Lower leg skin (tissue), 4 donors: ENCODE measurements around the gene ENOPH1. TPM values are rescaled to one million over a fixed set of nuclear protein-coding genes. Genes with fewer than 3 reads are reported as not detected.
"Not testable (repeated sequence)": the region's sequence is repeated elsewhere in the genome, so short reads cannot be mapped to it uniquely, and the experiment has no call there.

Source experiments
- DNase-seq, 2 donors: peaks; one replicate each; pipeline ENCODE4 v3.0.0-alpha.2; 2019; ENCODE audit warnings: low spot score in 2 of 2
- H3K4me3 ChIP-seq: fragments of 200-600 bp; sonication (generic); 2 replicates; pipeline ENCODE4 v1.5.1; 2017; ENCODE audit warnings: mild to moderate bottlenecking, low read depth; ENCODE audit not compliant: poor library complexity, severe bottlenecking
- POLR2A ChIP-seq, 2 donors: fragments of 450-650 bp; IDR thresholded peaks; one replicate each; pipeline ENCODE4 v1.6.1; 2016 to 2017; ENCODE audit warnings: antibody characterized with exemption in 2 of 2, mild to moderate bottlenecking in 1 of 2, moderate library complexity in 1 of 2
- WGBS, 2 donors: methylation state at CpG; one replicate each; pipeline ENCODE4 v1.1.5; 2018; 5-methylcytosine and 5-hydroxymethylcytosine counted together
- intact Hi-C: fragments of 100-400 bp; cut with DNase I; formaldehyde crosslinking; loops from one replicate; pipeline ENCODE4 v1.15.0; 2023; ENCODE audit warnings: low total_unique reads
- total RNA-seq, 4 donors: library from RNA; depleted of rRNA; stranded (reverse); fragments of >200 nt; gene quantifications; one replicate each; pipeline ENCODE4 v1.1.0, GENCODE V29; 2016
- TF ChIP-seq, protein P1 (sequence below), 3 donors: fragments of 450-650 bp; IDR thresholded peaks; one replicate each; pipeline ENCODE4 v1.5.1; 2016; ENCODE audit warnings: antibody characterized with exemption in 3 of 3, mild to moderate bottlenecking in 3 of 3, moderate library complexity in 2 of 3

ENOPH1 gene
- total RNA-seq, 4 donors from 2014 or later = 21.2 to 44.3 (median 34.6) TPM

DNA sequence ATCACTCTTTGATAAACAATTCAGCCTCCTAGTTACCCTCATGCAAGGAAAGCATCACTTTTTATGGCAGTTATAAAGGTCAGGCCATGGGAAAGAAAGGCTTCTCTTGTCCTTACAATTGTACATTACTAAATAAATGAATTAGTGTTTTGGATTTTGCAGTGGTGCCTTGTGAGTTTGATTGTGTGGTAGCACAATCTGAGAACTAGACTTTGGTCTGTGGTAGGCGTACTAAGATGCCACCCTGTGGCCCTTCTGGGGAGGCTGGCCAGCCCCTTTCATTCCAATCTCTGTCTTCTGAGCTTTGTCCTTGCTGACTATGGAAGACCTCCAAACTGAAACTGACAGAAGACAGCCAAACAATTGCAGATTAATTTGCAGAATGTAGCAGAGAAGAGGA is 42.0 kb upstream of the ENOPH1 start:
- no peak for TF ChIP-seq POLR2A (IDR thresholded peaks at IDR 0.05)
- TF ChIP-seq, protein P1, sequence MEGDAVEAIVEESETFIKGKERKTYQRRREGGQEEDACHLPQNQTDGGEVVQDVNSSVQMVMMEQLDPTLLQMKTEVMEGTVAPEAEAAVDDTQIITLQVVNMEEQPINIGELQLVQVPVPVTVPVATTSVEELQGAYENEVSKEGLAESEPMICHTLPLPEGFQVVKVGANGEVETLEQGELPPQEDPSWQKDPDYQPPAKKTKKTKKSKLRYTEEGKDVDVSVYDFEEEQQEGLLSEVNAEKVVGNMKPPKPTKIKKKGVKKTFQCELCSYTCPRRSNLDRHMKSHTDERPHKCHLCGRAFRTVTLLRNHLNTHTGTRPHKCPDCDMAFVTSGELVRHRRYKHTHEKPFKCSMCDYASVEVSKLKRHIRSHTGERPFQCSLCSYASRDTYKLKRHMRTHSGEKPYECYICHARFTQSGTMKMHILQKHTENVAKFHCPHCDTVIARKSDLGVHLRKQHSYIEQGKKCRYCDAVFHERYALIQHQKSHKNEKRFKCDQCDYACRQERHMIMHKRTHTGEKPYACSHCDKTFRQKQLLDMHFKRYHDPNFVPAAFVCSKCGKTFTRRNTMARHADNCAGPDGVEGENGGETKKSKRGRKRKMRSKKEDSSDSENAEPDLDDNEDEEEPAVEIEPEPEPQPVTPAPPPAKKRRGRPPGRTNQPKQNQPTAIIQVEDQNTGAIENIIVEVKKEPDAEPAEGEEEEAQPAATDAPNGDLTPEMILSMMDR (IDR thresholded peaks at IDR 0.05) = no peak
- DNase-seq = no peak
- intact Hi-C loops = no loop called here
- 85 to 88% methylated on average over 1 of the region's 1 CpG for WGBS, 2 donors
- H3K4me3 ChIP-seq = no peak overlapping the region

DNA sequence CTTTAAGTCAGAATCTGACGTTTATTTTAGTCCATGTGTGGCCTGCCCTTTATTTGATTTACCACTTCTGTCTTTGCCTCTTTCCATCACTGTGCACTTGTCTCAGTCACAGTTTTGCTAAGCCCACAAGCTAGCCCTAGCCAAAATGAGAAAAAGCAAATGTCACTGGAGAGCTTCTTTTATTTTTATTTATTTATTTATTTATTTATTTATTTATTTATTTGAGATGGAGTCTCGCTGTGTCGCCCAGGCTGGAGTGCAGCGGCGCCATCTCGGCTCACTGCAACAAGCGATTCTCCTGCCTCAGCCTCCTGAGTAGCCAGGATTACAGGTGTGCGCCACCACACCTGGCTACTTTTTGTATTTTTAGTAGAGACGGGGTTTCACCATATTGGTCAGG is 40.3 kb upstream of the ENOPH1 start:
- intact Hi-C loops, H3K4me3 ChIP-seq, DNase-seq: not testable (repeated sequence)
- WGBS, 2 donors = 90 to 93% methylated on average over 9 of the region's 9 CpGs

DNA sequence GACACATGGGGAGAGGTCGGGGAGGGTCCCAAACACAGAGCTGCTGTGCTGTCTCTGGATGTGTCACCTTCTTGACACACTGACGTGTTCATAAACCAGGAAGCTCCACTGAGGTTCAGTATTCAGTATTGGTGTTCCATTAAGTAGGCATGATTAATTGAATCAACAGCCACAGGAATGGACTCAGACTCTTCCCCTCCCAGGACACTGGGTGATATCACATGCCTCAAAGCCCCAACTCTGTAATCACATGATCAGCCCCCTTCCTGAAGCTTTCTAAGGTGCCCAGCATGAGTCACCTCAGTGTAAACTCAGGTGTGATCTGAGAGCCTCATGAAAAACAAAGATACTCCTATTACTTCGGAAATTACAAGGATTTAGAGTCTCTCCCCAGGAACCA is 35.5 kb upstream of the ENOPH1 start:
- DNase-seq = no peak
- intact Hi-C loops = no loop called here
- TF ChIP-seq, protein P1 (IDR thresholded peaks at IDR 0.05) = no peak
- no peak for TF ChIP-seq POLR2A (IDR thresholded peaks at IDR 0.05)
- WGBS, 2 donors = 87 to 88% methylated on average over 3 of the region's 3 CpGs
- H3K4me3 ChIP-seq = no peak overlapping the region

DNA sequence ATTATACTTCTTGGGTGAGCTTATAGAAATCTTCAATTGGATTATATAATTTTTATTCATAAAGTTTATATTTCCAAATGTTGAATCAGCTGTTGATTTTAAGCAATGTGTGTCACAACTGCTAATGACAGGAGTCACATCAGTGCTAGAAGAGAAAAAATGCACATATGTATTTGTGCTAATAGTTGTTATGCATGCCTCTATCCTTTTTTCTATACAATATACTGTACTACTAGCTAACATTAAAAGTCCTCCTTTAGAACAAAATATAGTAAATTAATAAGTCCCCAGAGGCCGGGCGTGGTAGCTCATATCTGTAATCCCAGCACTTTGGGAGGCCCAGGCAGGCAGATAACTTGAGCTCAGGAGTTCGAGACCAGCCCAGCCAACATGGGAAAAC is 32.9 kb upstream of the ENOPH1 start:
- no peak overlapping the region for H3K4me3 ChIP-seq
- WGBS, 2 donors = 87 to 90% methylated on average over 3 of the region's 3 CpGs
- no peak for TF ChIP-seq POLR2A (IDR thresholded peaks at IDR 0.05)
- TF ChIP-seq, protein P1 (IDR thresholded peaks at IDR 0.05) = no peak
- DNase-seq = no peak
- intact Hi-C loops = no loop called here

DNA sequence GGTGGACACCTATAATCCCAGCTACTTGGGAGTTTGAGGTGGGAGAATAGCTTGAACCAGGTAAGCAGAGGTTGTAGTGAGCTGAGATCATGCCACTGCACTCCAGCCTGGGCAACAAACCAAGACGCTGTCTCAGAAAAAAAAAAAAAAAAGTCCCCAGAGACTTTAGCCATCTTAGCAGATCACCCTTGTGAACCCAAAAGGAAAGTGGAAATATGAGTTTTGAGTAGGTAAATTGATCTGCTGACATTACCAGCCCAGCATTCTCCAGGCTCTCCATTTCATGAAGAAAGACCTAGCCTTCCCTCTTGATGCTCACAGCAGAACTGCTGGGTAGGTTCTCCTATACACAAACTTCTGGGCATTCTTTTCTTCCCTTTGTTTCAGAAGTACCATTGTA is 32.1 kb upstream of the ENOPH1 start:
- WGBS, 2 donors = 67 to 74% methylated on average over 1 of the region's 1 CpG

DNA sequence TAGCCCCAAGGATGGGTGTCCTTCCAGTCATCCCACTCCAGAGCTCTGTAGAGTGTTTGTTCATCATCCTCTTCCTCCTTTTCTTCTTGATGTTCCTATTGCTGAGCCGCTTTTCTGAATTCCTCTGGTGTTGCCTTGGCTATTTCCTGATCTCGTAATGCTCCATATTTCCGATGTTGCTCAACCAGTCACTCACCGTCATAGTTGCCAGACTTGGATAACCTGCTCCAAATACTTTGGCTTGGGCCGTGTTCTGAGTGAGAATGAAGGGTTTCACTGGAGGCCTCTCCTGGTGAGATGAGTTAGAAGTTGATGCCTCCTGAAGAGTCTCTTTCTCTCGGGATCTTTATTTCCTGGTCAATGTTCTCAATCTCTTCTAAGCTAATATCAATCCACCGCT is 28.8 kb upstream of the ENOPH1 start:
- intact Hi-C loops = no loop called here
- DNase-seq = no peak
- 83 to 84% methylated on average over 7 of the region's 7 CpGs for WGBS, 2 donors
- H3K4me3 ChIP-seq = no peak overlapping the region
- TF ChIP-seq POLR2A (IDR thresholded peaks at IDR 0.05) = no peak
- TF ChIP-seq, protein P1 (IDR thresholded peaks at IDR 0.05) = no peak

More for the DNA sequence above, 32.1 kb upstream of the ENOPH1 start:
- TF ChIP-seq, protein P1 (IDR thresholded peaks at IDR 0.05) = no peak
- TF ChIP-seq POLR2A (IDR thresholded peaks at IDR 0.05) = no peak
- no peak for DNase-seq
- H3K4me3 ChIP-seq = no peak overlapping the region
- intact Hi-C loops = no loop called here
